ENCODE data around the gene TMED1. TPM values are rescaled to one million over a fixed set of nuclear protein-coding genes. Genes with fewer than 3 reads are reported as not detected.

Gene TMED1
- total RNA-seq, 3 donors from 2014 or later: 27.2 to 51.2 (median 42.4) TPM

DNA sequence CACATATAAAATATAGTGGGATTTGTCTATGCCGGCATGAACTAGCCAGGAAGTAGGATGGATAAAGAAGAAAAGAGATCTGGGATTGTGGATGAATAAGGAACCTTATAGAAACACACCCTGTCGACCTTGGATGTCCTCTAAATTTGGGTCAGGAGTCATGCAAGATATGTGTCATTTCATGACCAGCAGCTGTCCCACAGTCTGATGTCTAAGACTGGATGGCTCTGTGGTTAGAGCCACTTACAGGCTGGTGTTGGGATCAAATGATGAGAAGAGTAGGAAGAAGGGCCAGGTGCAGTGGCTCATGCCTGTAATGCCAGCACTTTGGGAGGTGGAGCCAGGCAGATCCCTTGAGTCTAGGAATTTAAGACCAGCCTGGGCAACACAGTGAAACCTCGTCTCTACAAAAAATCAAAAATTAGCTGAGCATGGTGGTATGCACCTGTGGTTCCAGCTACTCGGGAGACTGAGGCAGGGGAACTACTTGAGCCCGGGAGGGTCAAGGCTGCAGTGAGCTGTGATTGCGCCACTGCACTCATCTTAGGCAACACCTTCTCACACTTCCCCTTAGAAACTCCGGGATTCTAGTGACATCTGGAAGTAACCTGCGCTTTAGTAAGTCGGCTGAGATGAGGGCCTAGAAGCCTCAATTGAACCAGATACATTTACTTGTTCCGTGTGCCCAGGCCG, 30.8 kb downstream of the TMED1 start:
- no peaks in the 10 kb centered on the region for H3K36me3 ChIP-seq
- H3K27ac ChIP-seq: no peak overlapping the region
- H3K27me3 ChIP-seq: no peaks in the 10 kb centered on the region

DNA sequence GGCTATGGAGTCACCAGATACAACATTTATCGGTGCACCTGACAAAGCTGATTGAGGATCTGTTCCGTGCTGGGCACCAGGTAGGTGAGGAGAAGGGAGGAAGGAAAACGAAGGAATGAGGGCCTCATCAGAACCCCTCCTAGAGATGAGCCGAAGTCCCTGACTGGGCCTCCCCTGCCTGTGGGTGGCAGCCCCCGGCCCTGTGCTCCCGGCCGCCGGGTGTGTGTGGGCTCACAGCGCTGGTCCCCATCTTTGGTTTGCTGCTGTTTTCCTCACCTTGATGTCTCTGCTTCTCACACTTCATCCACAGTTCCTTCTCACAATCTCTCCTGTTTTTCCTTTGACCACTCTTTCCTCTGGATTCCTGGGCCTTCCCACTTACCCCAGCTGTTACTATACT, 32.8 kb downstream of the TMED1 start:
- no peak overlapping the region for H3K4me3 ChIP-seq
- DNase-seq (ENCODE audit: low spot score in 2 of 2): no peak
- no peak overlapping the region for H3K27ac ChIP-seq
- H3K36me3 ChIP-seq: no peaks in the 10 kb centered on the region
- no peaks in the 10 kb centered on the region for H3K4me1 ChIP-seq
- TF ChIP-seq POLR2A (IDR thresholded peaks at IDR 0.05) (no peak), POLR2AphosphoS5 (IDR thresholded peaks at IDR 0.05) (no peak)
- TF ChIP-seq, protein P1, sequence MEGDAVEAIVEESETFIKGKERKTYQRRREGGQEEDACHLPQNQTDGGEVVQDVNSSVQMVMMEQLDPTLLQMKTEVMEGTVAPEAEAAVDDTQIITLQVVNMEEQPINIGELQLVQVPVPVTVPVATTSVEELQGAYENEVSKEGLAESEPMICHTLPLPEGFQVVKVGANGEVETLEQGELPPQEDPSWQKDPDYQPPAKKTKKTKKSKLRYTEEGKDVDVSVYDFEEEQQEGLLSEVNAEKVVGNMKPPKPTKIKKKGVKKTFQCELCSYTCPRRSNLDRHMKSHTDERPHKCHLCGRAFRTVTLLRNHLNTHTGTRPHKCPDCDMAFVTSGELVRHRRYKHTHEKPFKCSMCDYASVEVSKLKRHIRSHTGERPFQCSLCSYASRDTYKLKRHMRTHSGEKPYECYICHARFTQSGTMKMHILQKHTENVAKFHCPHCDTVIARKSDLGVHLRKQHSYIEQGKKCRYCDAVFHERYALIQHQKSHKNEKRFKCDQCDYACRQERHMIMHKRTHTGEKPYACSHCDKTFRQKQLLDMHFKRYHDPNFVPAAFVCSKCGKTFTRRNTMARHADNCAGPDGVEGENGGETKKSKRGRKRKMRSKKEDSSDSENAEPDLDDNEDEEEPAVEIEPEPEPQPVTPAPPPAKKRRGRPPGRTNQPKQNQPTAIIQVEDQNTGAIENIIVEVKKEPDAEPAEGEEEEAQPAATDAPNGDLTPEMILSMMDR (IDR thresholded peaks at IDR 0.05): no peak
- H3K9me3 ChIP-seq: no peaks in the 10 kb centered on the region
- no peaks in the 10 kb centered on the region for H3K27me3 ChIP-seq
- intact Hi-C loops (cut with DNase I; ENCODE audit: low total_unique reads): no loop called here

More for the DNA sequence above, 30.8 kb downstream of the TMED1 start:
- DNase-seq (ENCODE audit: low spot score in 2 of 2): no peak
- intact Hi-C loops (cut with DNase I; ENCODE audit: low total_unique reads): no loop called here
- Histone ChIP-seq H3K4me3 (no peak overlapping the region), H3K9me3 (no peaks in the 10 kb centered on the region), H3K4me1 (no peaks in the 10 kb centered on the region)
- TF ChIP-seq POLR2AphosphoS5 (IDR thresholded peaks at IDR 0.05): no peak
- no peak for TF ChIP-seq POLR2A (IDR thresholded peaks at IDR 0.05)
- TF ChIP-seq, protein P1 (IDR thresholded peaks at IDR 0.05): no peak

DNA sequence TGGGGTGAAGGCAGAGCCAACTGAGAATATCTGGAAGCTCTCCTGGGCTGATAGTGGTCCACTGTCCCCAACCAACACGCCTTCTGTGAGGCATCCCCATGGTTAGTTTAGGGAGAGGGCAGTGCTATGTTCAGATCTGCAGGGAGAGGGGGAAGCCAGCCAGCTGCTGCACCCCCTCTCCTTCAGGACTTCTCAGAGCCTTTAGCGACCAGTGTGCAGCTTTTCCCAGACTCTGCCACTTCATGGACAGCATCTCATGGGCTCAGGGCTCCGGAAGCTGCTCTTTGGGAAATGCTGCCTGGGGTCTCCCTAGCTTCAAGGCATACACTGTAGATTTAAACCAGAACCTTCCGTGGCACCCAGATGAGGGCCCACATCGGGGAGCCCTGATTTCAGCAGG, 33.5 kb downstream of the TMED1 start:
- intact Hi-C loops (cut with DNase I; ENCODE audit: low total_unique reads): no loop called here
- no peaks in the 10 kb centered on the region for H3K36me3 ChIP-seq

DNA sequence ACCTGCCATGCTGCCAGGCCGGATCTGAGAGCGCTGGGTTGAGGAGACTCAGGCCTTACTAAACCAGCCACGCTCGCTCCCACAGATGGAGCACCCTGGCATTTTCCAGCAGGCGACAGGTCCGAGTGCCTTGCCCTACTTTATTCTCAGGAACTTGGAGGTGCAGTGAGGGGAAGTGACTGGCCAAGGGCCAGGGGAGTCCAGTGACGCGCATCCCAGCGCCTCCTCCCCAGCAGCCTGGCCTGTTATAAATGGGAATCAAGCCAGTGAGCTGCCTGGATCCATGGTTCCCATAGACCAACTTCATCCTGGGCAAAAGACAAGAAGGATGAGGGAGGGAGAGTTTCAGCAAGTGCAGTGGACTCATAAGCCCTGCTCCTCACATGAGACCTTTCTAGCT, 35.5 kb downstream of the TMED1 start:
- no peak for DNase-seq (ENCODE audit: low spot score in 2 of 2)
- intact Hi-C loops (cut with DNase I; ENCODE audit: low total_unique reads): no loop called here
- no peak overlapping the region for H3K27ac ChIP-seq
- H3K4me1 ChIP-seq: no peaks in the 10 kb centered on the region
- H3K9me3 ChIP-seq: no peaks in the 10 kb centered on the region
- peaks cover under 1% of the 10 kb centered on the region for H3K36me3 ChIP-seq
- no peak overlapping the region for H3K4me3 ChIP-seq
- H3K27me3 ChIP-seq: no peaks in the 10 kb centered on the region
- TF ChIP-seq, protein P1 (IDR thresholded peaks at IDR 0.05): no peak
- TF ChIP-seq POLR2AphosphoS5 (IDR thresholded peaks at IDR 0.05) (no peak), POLR2A (IDR thresholded peaks at IDR 0.05) (no peak)

More for the DNA sequence above, 33.5 kb downstream of the TMED1 start:
- no peaks in the 10 kb centered on the region for H3K27me3 ChIP-seq
- no peak overlapping the region for H3K4me3 ChIP-seq
- no peak for DNase-seq (ENCODE audit: low spot score in 2 of 2)
- H3K9me3 ChIP-seq: no peaks in the 10 kb centered on the region
- H3K4me1 ChIP-seq: no peaks in the 10 kb centered on the region
- H3K27ac ChIP-seq: no peak overlapping the region
- TF ChIP-seq, protein P1 (IDR thresholded peaks at IDR 0.05): no peak
- TF ChIP-seq POLR2AphosphoS5 (IDR thresholded peaks at IDR 0.05): no peak
- TF ChIP-seq POLR2A (IDR thresholded peaks at IDR 0.05): no peak

DNA sequence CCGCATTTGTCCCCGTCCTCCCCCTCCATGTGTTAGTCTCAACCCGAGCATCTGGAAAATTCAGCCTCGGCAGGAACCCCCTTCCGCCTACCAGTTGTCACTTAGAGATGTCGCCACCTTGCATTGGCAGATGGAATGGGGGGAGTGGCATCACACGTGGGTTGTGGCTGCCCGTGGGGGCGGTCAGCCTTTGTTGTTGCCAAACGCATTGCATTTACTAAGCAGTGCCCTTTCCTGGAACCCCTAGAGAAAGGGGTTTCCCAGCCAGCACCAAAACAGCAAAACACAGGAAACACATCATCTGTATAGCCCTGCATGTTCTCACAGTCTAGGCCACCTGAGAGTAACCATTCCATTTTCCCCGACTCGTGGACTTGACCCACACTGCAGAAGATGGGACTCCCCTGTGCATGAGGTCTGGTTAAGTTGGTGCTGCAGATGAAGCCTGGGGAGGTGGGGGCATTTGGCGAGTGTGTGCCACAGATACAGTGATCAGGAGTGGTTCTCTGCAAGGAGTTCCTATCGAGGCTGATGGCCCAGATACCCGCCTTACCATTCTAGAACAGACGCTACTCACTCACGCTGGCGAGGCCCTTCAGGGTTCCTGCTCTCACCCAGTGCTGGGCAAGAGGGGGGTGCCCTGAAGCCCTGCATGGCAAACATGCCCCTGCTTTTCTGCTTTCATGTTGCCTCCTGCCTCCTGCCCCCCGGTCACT, 38.3 kb downstream of the TMED1 start:
- H3K4me3 ChIP-seq: no peak overlapping the region
- H3K9me3 ChIP-seq: no peaks in the 10 kb centered on the region
- intact Hi-C loops (cut with DNase I; ENCODE audit: low total_unique reads): no loop called here
- TF ChIP-seq POLR2A (IDR thresholded peaks at IDR 0.05): no peak
- TF ChIP-seq POLR2AphosphoS5 (IDR thresholded peaks at IDR 0.05): no peak
- TF ChIP-seq, protein P1 (IDR thresholded peaks at IDR 0.05): no peak
- DNase-seq (ENCODE audit: low spot score in 2 of 2): no peak
- H3K27me3 ChIP-seq: no peaks in the 10 kb centered on the region
- no peak overlapping the region for H3K27ac ChIP-seq
- H3K4me1 ChIP-seq: no peaks in the 10 kb centered on the region
- peaks cover 7% of the 10 kb centered on the region for H3K36me3 ChIP-seq

All from breast epithelium (tissue), 4 donors.